Stimulated activated naive B cell treated with anti-CD40 and anti-IgM and Interleukin-4, amounts not matched to agents 10 μg/mL and 1 μg/mL and 100 μg/mL, for 72 hours (primary cell): ENCODE measurements around the gene FBXW2.

Experiments used
- ATAC-seq, 2 donors: fragments of 150-1000 bp; cut with Tn5 transposase; replicated peaks; 2 replicates each; pipeline ENCODE4 v1.10.0; 2021; ENCODE audit warnings: moderate library complexity in 1 of 2
- DNase-seq: peaks from one replicate; pipeline ENCODE4 v3.0.0; 2021
- H3K27ac Mint-ChIP-seq: one replicate; pipeline ENCODE4 v1.8.0; 2022; ENCODE audit warnings: mild to moderate bottlenecking, mixed read lengths
- H3K27me3 Mint-ChIP-seq, 2 donors: one replicate each; pipeline ENCODE4 v1.8.0; 2022; ENCODE audit warnings: mixed read lengths in 2 of 2
- H3K36me3 Mint-ChIP-seq, 2 donors: one replicate each; pipeline ENCODE4 v1.8.0; 2022; ENCODE audit warnings: mixed read lengths in 2 of 2, mild to moderate bottlenecking in 1 of 2
- H3K4me1 Mint-ChIP-seq, 2 donors: one replicate each; pipeline ENCODE4 v1.8.0; 2022; ENCODE audit warnings: mixed read lengths in 2 of 2, mild to moderate bottlenecking in 1 of 2
- H3K4me3 Mint-ChIP-seq, 2 donors: one replicate each; pipeline ENCODE4 v1.8.0; 2022; ENCODE audit warnings: mild to moderate bottlenecking in 2 of 2, mixed read lengths in 2 of 2, moderate library complexity in 1 of 2
- H3K9me3 Mint-ChIP-seq, 2 donors: one replicate each; pipeline ENCODE4 v1.8.0; 2022; ENCODE audit warnings: mixed read lengths in 2 of 2, mild to moderate bottlenecking in 1 of 2

Gene FBXW2

DNA sequence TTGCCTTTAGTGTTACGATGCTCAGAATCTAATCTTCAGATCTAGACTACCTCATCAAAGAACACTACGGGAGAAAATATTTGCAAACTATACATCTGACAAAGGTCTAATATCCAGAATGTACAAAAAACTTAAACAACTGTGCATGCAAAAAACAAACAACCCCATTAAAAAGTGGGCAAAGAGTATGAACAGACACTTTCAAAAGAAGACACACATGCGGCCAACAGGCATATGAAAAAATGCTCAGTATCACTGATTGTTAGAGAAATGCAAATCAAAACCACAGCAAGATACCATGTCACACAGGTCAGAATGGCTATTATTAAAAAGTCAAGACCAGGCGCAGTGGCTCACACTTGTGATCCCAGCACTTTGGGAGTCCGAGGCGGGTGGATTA lies 47.9 kb downstream of the FBXW2 start:
- ATAC-seq (no peak), DNase-seq (no peak)
- no peak overlapping the region for H3K4me3 Mint-ChIP-seq
- peaks cover 0 to 2% of the 10 kb centered on the region in 2 donors for H3K9me3 Mint-ChIP-seq
- no peak overlapping the region for H3K27ac Mint-ChIP-seq
- H3K36me3 Mint-ChIP-seq, result peaks cover 8 to 14% of the 10 kb centered on the region in 2 donors
- no peaks in the 10 kb centered on the region for H3K27me3 Mint-ChIP-seq
- no peaks in the 10 kb centered on the region for H3K4me1 Mint-ChIP-seq

DNA sequence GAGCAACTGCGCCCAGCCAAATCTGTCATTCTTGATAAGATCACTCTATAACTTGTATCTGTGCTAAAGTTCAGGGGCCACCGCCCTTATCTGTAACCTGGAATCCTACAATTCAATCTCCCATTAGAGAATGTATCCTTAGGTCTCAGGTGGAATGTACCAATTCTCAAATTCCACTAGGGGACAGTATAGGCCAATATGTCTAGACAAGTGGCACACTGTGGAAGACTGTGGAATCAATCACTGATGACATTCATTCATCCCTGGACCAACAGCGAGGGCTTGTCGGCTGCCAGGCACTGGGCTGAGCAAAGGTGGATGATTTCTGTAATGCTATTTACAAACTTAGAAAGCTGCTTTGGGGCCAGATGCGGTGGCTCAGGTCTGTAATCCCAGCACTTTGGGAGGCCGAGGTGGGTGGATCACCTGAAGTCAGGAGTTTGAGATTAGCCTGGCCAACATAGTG lies 50.2 kb downstream of the FBXW2 start:
- ATAC-seq (peak; percentile 69 to 76), DNase-seq (no peak)
- no peak overlapping the region for H3K4me3 Mint-ChIP-seq
- H3K9me3 Mint-ChIP-seq, result peaks cover 0 to 2% of the 10 kb centered on the region in 2 donors
- H3K27ac Mint-ChIP-seq, result no peak overlapping the region
- no peaks in the 10 kb centered on the region for H3K27me3 Mint-ChIP-seq
- H3K4me1 Mint-ChIP-seq, result no peaks in the 10 kb centered on the region
- peaks cover 8 to 14% of the 10 kb centered on the region in 2 donors for H3K36me3 Mint-ChIP-seq

DNA sequence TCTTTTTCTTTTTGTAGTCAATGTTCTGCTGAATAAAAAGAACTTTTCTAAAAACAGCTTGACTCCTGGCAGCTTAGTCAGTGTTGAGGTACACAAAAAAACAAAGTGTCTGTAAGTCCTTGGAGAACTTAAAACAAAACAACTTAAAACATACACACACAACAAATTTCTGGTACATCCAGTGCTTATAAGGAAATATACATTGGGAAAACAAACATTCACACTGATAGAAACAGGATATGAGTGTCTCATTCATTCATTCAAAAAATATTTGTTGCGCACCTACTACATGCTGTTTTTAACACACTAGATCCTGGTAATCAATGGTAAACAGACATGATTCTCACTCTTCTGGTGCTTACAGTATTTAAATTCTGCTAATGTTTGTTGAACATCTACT lies 51.5 kb downstream of the FBXW2 start:
- ATAC-seq (no peak), DNase-seq (no peak)
- H3K4me3 Mint-ChIP-seq, result no peak overlapping the region
- no peaks in the 10 kb centered on the region for H3K27me3 Mint-ChIP-seq
- peaks cover 2 to 9% of the 10 kb centered on the region in 2 donors for H3K36me3 Mint-ChIP-seq
- no peaks in the 10 kb centered on the region for H3K4me1 Mint-ChIP-seq
- H3K9me3 Mint-ChIP-seq, result peaks cover 0 to 2% of the 10 kb centered on the region in 2 donors
- no peak overlapping the region for H3K27ac Mint-ChIP-seq

DNA sequence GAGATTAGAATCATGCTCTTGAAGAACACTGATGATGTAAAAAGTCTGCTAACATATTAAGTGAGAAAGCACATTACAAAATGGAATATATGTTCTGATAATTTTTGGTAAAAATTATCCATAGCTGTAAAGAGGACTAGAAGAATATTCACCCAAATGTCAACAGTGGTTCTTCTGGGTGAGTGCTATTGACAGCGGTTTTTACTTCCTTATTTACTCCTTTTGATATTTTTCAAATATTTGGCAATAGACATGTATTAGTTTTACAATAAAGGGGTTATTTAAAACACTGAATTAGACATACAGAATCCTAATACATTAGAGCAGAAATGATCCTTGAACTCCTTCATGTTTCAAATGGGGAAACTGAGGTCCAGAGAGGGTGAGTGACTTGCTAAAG lies 52.0 kb downstream of the FBXW2 start:
- no peak overlapping the region for H3K4me3 Mint-ChIP-seq
- H3K27me3 Mint-ChIP-seq, result no peaks in the 10 kb centered on the region
- H3K27ac Mint-ChIP-seq, result no peak overlapping the region
- peaks cover 2 to 9% of the 10 kb centered on the region in 2 donors for H3K36me3 Mint-ChIP-seq
- peaks cover 0 to 2% of the 10 kb centered on the region in 2 donors for H3K9me3 Mint-ChIP-seq
- DNase-seq (no peak), ATAC-seq (no peak)
- no peaks in the 10 kb centered on the region for H3K4me1 Mint-ChIP-seq

DNA sequence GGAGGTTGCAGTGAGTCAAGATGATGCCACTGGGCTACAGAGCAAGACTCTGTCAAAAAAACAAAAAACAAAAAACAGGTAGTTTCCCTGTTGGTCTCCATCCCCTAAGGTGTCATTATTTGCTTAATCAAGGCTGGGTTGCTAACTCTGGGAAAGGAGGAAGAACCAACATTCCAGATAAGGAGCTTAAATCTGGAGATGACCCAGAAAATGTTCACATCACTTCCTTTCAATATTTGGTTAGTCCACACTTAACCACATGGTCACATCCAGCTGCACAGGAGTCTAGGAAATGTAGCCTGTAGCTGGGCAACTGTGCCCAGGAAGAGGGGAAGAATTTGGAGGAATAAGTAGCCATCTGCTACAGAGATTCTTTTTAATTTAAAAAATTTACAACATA lies 53.1 kb downstream of the FBXW2 start:
- H3K27me3 Mint-ChIP-seq, result no peaks in the 10 kb centered on the region
- no peak for ATAC-seq
- H3K4me3 Mint-ChIP-seq, result no peak overlapping the region
- H3K4me1 Mint-ChIP-seq, result peaks cover 6 to 8% of the 10 kb centered on the region in 2 donors
- no peaks in the 10 kb centered on the region for H3K9me3 Mint-ChIP-seq
- peak overlapping the region; percentile 20 for H3K27ac Mint-ChIP-seq
- peaks cover 0 to 10% of the 10 kb centered on the region in 2 donors for H3K36me3 Mint-ChIP-seq
- DNase-seq, result no peak

DNA sequence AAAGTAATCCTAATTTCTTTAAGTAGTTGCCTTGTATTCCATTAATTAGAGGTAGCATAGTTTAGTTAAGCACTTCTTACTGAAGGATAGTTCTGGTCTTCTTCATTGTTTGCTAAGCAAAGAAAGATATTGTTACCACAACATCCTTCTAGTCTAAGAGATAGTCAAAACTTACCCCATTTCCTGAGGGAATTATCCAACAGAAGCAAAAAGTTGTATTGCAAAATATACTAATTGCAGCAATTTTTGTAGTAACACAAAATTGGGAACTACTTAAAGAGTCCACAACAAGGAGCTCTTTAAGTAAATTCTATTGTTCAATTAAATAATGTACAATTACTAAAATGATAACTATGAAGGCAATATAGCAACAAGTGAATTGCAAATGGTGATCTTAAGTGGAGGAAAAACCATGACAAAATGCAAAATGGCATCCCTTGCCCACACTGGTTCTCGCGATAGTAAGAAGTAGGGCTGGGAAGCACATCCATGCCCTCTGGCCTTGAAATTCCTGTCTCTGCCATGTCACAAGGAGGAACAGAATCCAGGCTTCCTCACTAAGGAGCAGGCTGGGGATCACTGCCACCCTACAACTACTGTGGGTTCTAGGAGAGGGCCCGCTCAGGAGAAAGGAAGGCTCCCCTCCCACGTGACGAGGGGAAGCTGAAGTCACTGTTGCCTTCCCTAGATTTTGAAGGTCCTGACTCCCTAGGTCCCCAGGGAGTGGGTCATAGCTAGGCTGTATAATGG lies 55.6 kb downstream of the FBXW2 start:
- peaks cover 0 to 6% of the 10 kb centered on the region in 2 donors for H3K36me3 Mint-ChIP-seq
- no peak for ATAC-seq
- H3K27ac Mint-ChIP-seq, result no peak overlapping the region
- H3K4me3 Mint-ChIP-seq, result no peak overlapping the region
- H3K9me3 Mint-ChIP-seq, result no peaks in the 10 kb centered on the region
- H3K27me3 Mint-ChIP-seq, result no peaks in the 10 kb centered on the region
- H3K4me1 Mint-ChIP-seq, result peaks cover 11 to 13% of the 10 kb centered on the region in 2 donors
- no peak for DNase-seq

DNA sequence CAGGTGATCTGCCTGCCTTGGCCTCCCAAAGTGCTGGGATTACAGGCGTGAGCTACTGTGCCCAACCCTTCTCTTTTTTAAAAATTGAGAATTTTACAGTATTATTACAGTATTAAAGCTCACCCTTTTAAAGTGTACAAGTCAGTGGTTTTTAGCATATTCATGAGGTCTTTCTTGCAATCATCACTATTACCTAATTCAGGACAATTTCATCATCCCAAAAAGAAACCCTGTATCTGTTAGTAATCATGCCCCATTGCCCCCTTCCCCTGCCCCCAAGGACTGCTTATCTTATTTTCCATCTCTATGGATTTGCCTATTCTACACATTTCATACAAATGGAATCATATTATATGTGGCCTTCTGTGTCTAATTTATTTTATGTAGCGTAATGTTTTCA lies 56.3 kb downstream of the FBXW2 start:
- H3K9me3 Mint-ChIP-seq, result no peaks in the 10 kb centered on the region
- peaks cover 11 to 13% of the 10 kb centered on the region in 2 donors for H3K4me1 Mint-ChIP-seq
- H3K36me3 Mint-ChIP-seq, result peaks cover 0 to 6% of the 10 kb centered on the region in 2 donors
- H3K4me3 Mint-ChIP-seq, result no peak overlapping the region
- H3K27me3 Mint-ChIP-seq, result no peaks in the 10 kb centered on the region
- no peak overlapping the region for H3K27ac Mint-ChIP-seq
- DNase-seq, result no peak
- no peak for ATAC-seq

DNA sequence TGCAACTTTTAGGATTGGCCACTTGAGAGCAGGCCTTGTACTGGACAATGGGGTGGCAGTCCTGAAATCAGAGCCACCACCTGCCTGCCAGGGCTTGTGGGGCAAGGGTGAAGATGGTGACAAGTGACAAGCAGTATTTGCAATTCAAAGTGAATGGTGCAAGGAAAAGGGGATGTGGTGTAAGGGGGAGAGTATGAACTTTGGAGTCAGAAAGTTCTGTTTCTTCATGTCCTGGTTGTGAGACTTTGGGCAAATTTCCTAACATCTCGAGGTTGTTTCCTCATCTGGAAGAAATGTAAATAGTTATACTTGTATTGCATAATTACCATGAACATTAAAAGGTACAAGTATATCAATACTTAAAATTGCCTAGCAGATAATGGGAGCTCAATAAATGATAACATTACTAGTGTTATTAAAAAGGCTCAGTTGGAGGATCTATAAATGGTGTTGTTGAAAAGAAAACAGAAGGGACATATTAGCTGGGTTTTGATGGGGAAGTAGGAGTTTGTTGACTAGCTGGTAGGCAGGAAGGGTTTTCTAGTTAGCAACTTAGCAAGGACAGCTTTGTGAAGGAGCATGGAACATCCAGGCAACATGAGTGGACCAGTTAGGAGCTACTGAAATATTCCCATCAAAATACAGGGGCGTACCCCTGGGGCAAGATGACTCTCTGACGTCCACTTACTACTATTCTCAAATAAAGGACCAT lies 57.6 kb downstream of the FBXW2 start:
- peaks cover 0 to 6% of the 10 kb centered on the region in 2 donors for H3K36me3 Mint-ChIP-seq
- H3K9me3 Mint-ChIP-seq, result no peaks in the 10 kb centered on the region
- H3K4me1 Mint-ChIP-seq, result peaks cover 13% of the 10 kb centered on the region in 2 donors
- no peak overlapping the region for H3K4me3 Mint-ChIP-seq
- no peak overlapping the region for H3K27ac Mint-ChIP-seq
- DNase-seq (no peak), ATAC-seq (peak; percentile 50 to 56)
- H3K27me3 Mint-ChIP-seq, result no peaks in the 10 kb centered on the region

DNA sequence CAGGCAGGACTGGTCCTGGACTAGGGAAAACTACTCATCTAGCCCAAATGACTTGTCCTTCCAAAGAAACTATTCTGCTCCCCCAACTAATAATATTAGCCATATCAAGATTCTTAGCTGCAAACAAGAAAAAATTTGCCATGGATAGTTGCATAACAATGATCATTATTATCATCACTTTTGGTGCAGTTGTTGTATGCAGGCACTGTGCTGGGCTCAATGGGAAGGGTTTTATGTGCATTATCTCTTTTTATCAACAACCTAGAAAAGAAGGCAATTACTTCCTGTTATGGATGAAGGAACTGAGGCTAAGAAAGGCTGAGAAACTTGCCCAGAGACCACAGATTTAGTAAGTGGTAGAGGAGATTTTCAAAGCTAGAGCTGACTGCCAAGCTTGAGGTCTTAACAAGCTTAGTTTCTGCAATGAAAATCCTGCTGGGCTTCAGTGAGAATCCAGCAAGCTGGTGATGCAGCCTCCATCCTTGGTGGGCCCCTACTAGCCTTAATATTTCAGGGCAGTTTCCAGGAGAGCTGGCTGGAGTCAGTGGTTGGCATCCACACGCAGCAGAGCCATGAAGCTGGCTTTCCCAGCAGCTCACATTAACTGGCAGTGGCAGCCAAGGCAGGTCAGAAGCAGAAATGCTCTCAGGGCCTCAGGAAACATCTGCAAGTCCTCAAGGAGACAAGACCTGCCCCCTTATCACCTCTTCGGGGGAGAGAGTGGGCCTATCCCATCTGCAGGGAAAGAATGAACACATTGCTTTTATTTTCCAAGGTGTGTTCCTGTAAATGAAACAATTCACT lies 58.4 kb downstream of the FBXW2 start:
- no peak overlapping the region for H3K4me3 Mint-ChIP-seq
- no peak for ATAC-seq
- no peak overlapping the region for H3K27ac Mint-ChIP-seq
- H3K27me3 Mint-ChIP-seq, result no peaks in the 10 kb centered on the region
- H3K9me3 Mint-ChIP-seq, result no peaks in the 10 kb centered on the region
- peaks cover 0 to 6% of the 10 kb centered on the region in 2 donors for H3K36me3 Mint-ChIP-seq
- peaks cover 13% of the 10 kb centered on the region in 2 donors for H3K4me1 Mint-ChIP-seq
- DNase-seq, result no peak

DNA sequence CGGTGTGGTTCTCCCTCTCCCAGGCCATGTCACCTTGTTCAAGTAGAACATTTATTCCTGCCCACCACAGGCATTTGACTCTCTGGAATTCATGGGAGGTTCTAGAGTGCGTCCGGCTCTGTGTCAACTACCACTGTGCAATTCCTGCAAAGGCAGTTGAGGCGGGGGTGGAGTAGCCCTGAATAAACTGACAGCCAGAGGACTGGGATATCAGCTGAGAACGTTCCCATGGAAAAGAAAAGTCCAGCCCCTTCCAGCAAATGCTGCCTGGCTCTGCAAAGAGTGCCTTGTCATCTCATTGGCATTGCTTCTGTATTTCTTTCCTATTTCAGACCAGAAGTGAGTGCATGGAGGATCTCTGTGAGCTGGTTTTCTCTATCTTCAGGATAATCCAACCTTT lies 60.0 kb downstream of the FBXW2 start:
- Mint-ChIP-seq H3K27ac (no peak overlapping the region), H3K9me3 (no peaks in the 10 kb centered on the region), H3K4me1 (peaks cover 13% of the 10 kb centered on the region in 2 donors), H3K36me3 (peaks cover 0 to 6% of the 10 kb centered on the region in 2 donors), H3K27me3 (no peaks in the 10 kb centered on the region), H3K4me3 (no peak overlapping the region)
- no peak for DNase-seq
- no peak for ATAC-seq

DNA sequence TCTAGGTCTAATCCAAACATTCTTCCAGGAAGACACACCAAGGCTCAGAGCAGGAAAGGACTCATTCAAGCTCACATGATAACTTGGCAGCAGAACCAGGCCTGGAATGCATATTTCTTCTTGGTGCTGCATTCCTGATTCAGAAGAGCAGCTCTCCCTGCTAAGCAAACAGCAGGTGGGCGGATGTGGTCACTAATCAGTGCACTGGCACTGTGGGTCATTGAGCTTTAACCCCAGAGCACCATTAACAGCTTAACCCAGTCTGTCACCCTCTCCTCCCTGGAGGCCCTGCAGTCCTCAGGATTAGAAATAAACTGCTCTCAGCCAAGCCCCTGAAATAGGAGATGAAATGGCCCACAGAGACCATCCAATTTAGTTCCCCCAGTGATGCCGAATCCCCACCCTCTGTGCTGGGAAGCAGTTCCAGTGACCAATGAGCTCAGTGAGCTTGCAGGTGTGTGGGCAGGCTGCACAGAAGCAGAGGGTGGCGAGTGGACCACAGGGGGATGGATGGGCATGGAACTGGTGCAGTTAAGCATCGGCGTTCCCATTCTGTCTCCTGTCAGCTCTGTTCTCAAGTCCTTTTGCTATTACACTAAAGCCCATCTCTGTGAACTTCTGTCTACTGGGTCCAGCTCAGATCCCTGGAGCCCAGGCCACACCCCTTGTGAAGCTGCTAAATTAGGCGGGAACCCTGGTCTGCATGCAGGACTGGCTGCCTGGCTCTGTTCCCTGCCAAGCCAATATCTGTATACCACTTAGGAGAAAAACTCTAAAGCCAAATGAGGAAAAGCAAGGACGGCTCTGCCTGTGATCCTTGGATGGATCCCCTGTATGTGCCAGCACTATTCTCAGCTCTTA lies 62.3 kb downstream of the FBXW2 start:
- ATAC-seq, result no peak
- H3K27me3 Mint-ChIP-seq, result no peaks in the 10 kb centered on the region
- no peak for DNase-seq
- H3K9me3 Mint-ChIP-seq, result no peaks in the 10 kb centered on the region
- H3K36me3 Mint-ChIP-seq, result peaks cover 0 to 4% of the 10 kb centered on the region in 2 donors
- H3K27ac Mint-ChIP-seq, result no peak overlapping the region
- peaks cover 13% of the 10 kb centered on the region in 2 donors for H3K4me1 Mint-ChIP-seq
- no peak overlapping the region for H3K4me3 Mint-ChIP-seq

DNA sequence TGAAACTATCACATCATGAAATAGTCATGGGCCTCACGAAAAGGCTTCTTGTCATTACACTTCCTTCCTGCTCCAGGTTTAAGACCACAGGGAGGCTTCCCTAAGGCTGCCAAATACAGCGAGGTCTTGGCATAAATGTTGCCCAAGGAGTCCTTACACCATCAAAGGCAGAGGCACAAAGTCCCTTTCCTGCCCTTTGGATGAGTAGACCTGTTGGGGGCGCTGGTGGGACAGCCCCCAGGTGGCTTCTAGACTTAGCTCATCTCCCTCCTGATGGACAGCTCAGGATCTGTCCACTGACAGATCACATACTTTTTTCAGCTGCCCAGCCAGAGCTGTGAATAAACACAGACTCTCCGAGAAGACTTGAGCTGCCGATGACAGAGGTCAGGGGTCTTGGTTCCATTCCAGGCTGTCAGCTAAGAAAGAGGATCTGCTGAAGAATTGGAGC lies 63.4 kb downstream of the FBXW2 start:
- no peak for ATAC-seq
- H3K4me3 Mint-ChIP-seq, result no peak overlapping the region
- H3K36me3 Mint-ChIP-seq, result no peaks in the 10 kb centered on the region
- no peak overlapping the region for H3K27ac Mint-ChIP-seq
- H3K9me3 Mint-ChIP-seq, result no peaks in the 10 kb centered on the region
- no peaks in the 10 kb centered on the region for H3K27me3 Mint-ChIP-seq
- H3K4me1 Mint-ChIP-seq, result peaks cover 2 to 3% of the 10 kb centered on the region in 2 donors
- no peak for DNase-seq

DNA sequence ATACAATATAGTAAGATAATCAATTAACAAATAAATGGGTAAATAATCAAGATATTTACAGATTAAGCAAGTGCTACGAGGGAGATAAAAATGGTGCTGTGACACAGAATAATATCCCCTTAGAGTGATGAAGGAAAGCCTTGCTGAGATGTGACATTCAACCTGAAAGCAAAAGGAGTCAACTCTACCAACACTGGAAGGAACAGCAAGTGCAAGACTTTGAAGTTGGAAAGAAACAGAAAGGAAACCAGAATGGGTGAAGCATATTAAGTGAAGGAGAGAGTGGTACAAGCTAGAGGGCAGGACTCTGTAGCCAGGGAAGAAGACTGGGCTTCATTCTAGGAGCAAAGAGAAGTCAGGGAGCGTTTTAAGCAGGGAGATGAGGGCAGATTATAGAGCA lies 66.7 kb downstream of the FBXW2 start:
- H3K4me1 Mint-ChIP-seq, result peaks cover 0 to 2% of the 10 kb centered on the region in 2 donors
- H3K27ac Mint-ChIP-seq, result no peak overlapping the region
- no peaks in the 10 kb centered on the region for H3K27me3 Mint-ChIP-seq
- no peaks in the 10 kb centered on the region for H3K9me3 Mint-ChIP-seq
- H3K36me3 Mint-ChIP-seq, result no peaks in the 10 kb centered on the region
- H3K4me3 Mint-ChIP-seq, result no peak overlapping the region
- DNase-seq, result no peak
- ATAC-seq, result no peak
